HL-60 (cell line): ENCODE measurements around the gene DENND1A.

ENCODE experiments used
- GABPA ChIP-seq: IDR thresholded peaks from 2 replicates; pipeline ENCODE4 v1.6.1; 2012; ENCODE audit warnings: low read depth
- POLR2AphosphoS5 ChIP-seq: IDR thresholded peaks from 2 replicates; pipeline ENCODE4 v1.6.1; 2012; ENCODE audit warnings: low read depth
- TF ChIP-seq, protein P1 (sequence below): IDR thresholded peaks from one replicate; pipeline ENCODE4 v1.5.1; 2011; ENCODE audit warnings: low read length, control low read depth, inconsistent platforms; ENCODE audit not compliant: insufficient read depth
- TF ChIP-seq, protein P2 (sequence below): IDR thresholded peaks from 2 replicates; pipeline ENCODE4 v1.6.1; 2012; ENCODE audit warnings: low read depth; ENCODE audit not compliant: insufficient replicate concordance

DNA sequence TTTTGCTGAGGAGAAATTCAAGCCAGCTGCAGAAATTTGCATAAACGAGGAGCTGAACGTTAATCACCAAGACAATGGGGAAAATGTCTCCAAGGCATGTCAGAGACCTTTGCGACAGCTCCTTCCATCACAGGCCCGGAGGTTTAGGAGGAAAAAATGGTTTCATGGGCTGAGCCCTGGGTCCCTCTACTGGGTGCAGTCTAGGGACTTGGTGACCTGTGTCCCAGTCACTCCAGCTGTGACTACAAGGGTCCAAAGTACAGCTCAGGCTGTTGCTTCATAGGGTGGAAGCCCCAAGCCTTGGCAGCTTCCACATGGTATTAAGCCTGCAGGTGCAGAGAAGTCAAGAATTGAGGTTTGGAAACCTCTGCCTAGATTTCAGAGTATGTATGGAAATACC lies 207.5 kb downstream of the DENND1A start:
- TF ChIP-seq POLR2AphosphoS5 (no peak), GABPA (no peak)
- TF ChIP-seq, protein P1, sequence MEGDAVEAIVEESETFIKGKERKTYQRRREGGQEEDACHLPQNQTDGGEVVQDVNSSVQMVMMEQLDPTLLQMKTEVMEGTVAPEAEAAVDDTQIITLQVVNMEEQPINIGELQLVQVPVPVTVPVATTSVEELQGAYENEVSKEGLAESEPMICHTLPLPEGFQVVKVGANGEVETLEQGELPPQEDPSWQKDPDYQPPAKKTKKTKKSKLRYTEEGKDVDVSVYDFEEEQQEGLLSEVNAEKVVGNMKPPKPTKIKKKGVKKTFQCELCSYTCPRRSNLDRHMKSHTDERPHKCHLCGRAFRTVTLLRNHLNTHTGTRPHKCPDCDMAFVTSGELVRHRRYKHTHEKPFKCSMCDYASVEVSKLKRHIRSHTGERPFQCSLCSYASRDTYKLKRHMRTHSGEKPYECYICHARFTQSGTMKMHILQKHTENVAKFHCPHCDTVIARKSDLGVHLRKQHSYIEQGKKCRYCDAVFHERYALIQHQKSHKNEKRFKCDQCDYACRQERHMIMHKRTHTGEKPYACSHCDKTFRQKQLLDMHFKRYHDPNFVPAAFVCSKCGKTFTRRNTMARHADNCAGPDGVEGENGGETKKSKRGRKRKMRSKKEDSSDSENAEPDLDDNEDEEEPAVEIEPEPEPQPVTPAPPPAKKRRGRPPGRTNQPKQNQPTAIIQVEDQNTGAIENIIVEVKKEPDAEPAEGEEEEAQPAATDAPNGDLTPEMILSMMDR, result no peak
- TF ChIP-seq, protein P2, sequence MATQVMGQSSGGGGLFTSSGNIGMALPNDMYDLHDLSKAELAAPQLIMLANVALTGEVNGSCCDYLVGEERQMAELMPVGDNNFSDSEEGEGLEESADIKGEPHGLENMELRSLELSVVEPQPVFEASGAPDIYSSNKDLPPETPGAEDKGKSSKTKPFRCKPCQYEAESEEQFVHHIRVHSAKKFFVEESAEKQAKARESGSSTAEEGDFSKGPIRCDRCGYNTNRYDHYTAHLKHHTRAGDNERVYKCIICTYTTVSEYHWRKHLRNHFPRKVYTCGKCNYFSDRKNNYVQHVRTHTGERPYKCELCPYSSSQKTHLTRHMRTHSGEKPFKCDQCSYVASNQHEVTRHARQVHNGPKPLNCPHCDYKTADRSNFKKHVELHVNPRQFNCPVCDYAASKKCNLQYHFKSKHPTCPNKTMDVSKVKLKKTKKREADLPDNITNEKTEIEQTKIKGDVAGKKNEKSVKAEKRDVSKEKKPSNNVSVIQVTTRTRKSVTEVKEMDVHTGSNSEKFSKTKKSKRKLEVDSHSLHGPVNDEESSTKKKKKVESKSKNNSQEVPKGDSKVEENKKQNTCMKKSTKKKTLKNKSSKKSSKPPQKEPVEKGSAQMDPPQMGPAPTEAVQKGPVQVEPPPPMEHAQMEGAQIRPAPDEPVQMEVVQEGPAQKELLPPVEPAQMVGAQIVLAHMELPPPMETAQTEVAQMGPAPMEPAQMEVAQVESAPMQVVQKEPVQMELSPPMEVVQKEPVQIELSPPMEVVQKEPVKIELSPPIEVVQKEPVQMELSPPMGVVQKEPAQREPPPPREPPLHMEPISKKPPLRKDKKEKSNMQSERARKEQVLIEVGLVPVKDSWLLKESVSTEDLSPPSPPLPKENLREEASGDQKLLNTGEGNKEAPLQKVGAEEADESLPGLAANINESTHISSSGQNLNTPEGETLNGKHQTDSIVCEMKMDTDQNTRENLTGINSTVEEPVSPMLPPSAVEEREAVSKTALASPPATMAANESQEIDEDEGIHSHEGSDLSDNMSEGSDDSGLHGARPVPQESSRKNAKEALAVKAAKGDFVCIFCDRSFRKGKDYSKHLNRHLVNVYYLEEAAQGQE, result no peak
